HG03196 (cell line): ENCODE data around the gene MEPCE.
A peak's percentile ranks its signal among the peaks of the same experiment; 100 is the strongest.

Source experiments
- ATAC-seq: cut with Tn5 transposase; IDR thresholded peaks from one replicate; pipeline ENCODE4 v1.9.1; 2021; ENCODE audit not compliant: unreplicated experiment

The MEPCE gene

DNA sequence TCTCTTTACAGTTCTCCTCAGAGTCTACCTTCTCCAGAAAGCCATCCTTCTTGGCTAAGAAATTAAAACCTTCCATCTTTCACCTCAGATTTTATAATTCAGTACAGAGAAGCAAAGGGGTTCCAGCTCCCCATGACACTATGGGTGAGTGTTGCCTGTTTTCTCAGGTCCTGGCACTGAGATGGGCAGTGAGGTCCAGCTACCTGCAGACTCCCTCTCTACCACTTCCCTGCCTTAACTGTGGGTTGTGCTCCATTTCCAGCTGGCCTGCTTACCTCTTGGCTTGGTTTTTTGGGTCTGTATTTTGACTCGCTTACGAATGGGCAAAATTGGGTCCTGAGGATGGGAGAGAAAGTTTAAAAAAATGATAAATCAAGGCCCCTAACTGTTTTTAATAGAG is 27.4 kb upstream of the MEPCE start:
- ATAC-seq: no peak

- ATAC-seq: no peak
These were observed 22.9 kb upstream of the MEPCE start for GRCh38 chr7:100406767-100407166.

DNA sequence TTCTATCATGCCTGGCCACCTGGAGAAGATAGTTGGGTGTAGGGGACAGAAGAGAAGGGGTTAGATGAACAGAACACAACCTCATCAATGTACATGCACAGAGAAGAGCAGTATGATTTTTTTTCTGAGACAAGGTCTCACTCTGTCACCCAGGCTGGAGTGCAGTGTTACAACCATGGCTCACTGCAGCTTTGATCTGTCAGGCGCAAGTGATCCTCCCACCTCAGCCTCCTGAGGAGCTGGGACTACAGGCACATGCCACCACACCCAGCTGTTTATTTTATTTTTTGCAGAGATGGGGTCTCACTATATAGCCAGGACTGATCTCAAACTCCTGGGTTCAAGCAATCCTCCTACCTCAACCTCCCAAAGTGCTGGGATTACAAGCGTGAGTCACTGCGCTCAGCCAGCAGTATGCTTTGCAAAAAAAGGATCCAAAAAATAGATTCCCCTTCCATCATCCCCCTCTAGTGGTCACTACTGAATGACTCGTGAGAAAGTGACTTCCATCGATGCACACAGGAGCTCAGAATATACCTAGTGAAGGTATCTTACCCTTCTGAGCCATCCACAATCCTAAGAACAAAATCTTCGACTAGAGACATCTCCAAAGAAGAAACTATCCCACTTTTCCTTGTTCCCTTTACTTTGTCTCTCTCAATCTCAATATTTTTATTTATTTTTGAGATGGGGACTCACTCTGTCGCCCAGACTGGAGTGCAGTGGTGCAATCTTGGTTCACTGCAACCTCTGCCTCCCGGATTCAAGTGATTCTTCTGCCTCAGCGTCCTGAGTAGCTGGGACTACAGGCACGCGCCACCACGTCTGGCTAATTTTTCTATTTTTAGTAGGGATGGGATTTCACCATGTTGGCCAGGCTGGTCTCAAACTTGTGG is 22.1 kb upstream of the MEPCE start:
- no peak for ATAC-seq

- ATAC-seq: no peak
These were observed 18.5 kb upstream of the MEPCE start for GRCh38 chr7:100411101-100411500.

GRCh38 chr7:100413346-100413745 is 16.3 kb upstream of the MEPCE start:
- ATAC-seq: no peak

- no peak for ATAC-seq
These were observed 15.7 kb upstream of the MEPCE start for GRCh38 chr7:100413889-100414288.

DNA sequence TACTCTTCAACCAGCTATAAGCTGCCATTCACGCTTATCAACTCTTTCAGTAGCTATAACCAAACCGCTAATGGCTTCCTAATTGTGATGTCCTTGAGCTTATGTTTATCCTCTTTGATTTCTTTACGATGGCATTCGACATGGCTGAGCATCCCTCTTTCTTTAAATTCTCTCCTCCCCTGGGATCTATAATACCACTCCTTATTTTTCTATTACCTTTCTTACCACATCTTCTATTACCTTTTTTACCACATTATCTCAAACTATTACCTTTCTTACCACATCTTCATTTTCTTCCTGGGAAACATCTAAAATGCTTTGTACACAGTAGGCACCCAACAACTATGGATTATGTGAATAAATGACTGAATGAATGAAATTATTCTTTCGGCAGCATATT is 14.2 kb upstream of the MEPCE start:
- ATAC-seq: no peak

DNA sequence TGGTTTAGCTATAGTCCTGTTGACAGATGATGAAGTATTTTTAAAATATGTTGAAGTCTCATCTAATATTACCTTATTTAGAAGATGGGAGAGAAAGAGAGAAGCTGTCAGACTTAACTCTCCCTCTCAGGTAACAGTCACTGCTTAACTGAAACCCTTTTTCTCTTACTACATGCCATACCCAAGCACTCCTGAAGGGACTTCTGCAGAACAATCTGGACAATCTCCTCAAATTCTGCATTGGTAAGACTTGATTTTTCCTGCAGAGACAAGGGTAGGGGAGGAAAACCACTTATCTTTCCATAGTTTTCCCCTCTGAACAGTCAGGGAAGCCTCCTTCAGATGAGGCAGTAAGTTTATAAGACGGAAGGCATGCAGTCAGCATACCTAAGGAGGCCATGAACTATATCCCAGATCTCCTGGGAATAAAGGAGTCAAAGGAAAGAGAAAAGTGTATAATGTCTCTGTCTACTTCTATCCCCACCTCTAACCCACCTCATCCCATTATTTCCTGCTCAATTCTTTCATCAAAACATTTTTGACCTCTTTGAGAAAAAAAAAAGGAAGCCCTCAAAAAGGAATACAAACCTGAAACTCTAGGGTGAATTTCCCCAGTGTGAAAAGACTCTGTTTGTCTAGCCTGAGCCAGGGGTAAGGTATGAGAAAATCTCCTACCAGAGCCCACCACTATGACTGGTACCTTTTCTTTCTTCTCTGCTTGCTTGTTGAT is 10.5 kb upstream of the MEPCE start:
- ATAC-seq: no peak

GRCh38 chr7:100419660-100420226 is 9.9 kb upstream of the MEPCE start:
- ATAC-seq: no peak

- no peak for ATAC-seq
These were observed 6.3 kb upstream of the MEPCE start for GRCh38 chr7:100423315-100423714.

GRCh38 chr7:100425347-100425746 is 4.3 kb upstream of the MEPCE start:
- no peak for ATAC-seq

- no peak for ATAC-seq
These were observed 3.1 kb upstream of the MEPCE start for GRCh38 chr7:100426516-100426915.

DNA sequence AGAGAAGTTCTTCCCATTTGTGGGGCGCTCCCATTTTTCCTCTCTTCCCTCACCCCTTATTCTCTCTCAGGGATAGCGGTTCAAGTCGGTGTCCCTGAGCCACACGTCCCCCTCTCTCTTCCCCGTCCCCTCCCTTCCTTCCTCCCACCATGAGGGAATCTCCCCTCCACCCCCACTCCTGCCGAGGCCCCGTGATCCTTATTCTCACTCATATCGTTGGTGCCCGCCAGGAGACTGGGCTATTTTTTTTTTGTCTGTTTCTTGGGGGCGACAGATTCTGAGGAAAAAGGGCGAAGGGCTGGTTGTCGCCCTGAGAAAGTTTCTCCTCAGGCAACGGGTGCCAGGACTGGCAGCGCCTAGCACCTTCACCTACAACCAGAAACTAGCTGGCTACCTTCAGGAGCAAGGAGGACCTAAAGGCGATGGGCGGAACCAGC is 1.9 kb upstream of the MEPCE start:
- no peak for ATAC-seq

GRCh38 chr7:100428199-100428966 is 1.2 kb upstream of the MEPCE start, which contains the start of gene ZCWPW1:
TSS of gene ZCWPW1 (minus strand) at chr7:100428703. CDS start at chr7:100420649, 8,054 bp downstream.
- peak; percentile 51 for ATAC-seq

DNA sequence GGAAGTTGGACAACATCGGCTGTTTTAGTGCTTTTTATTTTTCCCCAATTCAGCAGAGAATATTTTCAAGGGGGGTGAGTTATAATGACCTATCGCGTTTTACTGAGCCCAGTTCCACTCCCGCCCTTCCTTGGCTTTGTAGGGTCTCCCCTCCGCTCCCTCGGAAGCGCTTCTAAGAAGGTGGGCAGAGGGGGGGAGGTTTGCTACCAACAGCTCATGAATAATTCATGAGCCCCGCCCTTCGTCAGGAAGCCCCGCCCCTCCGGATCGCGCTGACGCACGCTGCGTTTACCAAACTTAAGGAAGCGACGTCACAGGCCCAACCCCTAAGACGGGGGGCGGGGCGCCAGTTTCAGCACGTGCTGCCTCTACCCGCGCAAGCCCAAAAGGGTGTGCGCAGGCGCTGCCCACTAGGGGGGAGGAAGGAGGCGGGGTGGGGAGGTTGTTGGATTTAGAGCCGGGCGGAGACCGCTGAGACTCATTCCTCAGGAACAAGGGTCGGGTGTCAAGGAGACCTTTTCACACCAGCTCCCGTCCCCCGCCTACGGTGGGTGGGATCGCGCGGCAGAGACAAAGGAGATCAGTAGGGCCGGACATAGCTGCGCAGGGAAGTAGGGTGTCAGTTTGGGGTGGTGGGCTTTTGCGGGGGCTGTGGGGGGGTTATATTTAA is 529 bp upstream of the MEPCE start:
- peak; percentile 39 for ATAC-seq

DNA sequence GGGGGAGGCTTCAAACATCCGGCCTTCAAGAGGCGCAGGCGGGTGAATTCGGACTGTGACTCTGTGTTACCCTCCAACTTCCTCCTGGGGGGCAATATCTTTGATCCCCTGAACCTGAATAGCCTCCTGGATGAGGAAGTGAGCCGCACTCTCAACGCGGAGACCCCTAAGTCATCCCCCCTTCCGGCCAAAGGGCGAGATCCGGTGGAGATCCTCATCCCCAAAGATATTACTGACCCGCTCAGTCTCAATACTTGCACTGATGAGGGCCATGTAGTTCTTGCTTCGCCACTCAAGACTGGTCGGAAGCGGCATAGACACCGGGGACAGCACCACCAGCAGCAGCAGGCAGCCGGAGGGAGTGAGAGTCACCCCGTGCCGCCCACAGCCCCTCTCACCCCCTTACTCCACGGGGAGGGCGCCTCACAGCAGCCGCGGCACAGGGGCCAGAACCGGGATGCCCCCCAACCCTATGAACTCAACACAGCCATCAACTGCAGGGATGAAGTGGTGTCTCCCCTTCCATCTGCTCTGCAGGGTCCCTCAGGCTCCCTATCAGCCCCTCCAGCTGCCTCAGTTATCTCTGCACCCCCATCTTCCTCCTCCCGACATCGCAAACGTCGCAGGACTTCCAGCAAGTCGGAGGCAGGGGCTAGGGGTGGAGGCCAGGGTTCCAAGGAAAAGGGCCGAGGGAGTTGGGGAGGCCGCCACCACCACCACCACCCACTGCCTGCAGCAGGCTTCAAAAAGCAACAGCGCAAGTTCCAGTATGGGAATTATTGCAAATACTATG is 1.1 kb downstream of the MEPCE start:
- no peak for ATAC-seq

- ATAC-seq: no peak
These were observed 1.7 kb downstream of the MEPCE start for GRCh38 chr7:100431286-100431735.

DNA sequence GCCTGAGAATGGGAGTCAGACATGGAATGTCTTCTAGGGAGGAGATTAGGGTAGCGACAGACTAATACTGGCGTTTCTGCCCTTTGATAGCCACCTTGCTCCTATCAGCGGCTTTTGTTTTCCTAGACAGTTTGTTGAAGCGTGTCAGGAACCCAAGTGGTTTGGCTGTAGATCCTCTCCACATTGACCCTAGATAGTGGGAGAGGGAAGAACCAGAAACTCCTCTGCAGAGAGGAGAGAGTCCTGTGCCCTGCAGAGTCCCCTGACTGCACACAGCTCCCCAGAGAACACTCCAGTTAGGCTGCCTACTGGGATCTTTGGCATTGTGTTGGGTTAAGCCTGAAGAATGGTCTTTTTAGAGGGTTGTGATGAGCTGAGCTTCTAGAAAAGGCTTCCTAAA is 2.4 kb downstream of the MEPCE start:
- ATAC-seq: no peak

- ATAC-seq: no peak
These were observed 3.1 kb downstream of the MEPCE start for GRCh38 chr7:100432621-100433275.
